ENCODE results near the gene CRADD.

Gene CRADD

DNA sequence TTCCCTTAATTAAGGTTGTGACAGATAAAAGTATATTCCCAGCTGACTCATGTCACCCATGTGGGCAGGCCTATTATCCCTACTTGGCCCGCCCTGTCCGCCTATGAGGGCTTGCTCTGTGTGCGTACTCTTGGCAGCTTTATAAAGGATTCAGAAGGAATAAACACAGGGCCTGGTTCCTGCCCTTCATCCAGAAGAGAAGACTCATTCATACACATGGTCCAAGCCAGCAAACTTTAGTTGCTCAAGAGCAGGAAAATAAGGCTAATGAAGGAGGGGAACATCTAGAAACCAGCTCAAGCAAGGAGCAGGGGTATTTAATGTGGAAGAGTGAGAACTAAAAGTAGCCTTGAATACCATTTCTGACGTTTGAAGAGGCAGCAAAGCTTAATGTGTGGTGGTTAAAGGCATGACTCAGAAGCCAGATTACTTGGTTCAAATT is 141.9 kb downstream of the CRADD start:
- DNase-seq: no peak

DNA sequence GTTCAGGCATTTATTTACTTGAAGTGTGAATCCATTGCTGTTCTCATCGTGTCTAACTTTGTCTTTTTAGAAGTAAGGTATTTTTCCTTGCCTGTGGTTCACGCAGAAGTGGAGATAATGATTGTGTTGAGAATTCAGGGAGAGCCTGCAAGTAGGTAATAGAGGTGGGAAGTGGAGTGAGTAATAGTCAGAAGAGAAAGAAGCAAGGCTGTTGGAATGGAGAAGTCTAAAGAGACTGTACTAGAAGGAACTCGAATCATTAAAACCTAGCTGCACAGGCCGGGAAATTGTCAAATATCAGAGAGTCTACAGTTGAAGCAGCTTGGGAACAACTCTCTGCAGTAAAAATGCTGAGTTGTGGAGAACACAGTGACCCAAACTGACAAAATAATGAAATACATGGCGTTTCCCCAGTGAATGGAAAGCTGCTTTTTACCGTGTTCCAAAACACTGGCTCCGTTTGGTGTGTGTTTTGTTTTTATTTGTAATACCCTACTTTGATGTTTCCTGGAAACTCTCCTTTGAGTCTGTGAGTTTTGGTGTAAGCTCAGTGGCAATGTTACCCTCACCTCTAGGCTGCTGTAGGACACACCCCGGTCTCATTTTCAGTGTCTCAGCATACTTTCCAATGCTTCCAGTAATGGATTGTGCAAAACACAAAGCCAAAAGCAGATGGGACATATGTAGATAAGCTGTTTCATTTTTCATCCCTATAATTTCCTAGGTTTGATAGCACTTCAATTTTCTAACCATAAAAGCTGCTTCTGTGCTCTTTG is 146.6 kb downstream of the CRADD start:
- no peak for DNase-seq

DNA sequence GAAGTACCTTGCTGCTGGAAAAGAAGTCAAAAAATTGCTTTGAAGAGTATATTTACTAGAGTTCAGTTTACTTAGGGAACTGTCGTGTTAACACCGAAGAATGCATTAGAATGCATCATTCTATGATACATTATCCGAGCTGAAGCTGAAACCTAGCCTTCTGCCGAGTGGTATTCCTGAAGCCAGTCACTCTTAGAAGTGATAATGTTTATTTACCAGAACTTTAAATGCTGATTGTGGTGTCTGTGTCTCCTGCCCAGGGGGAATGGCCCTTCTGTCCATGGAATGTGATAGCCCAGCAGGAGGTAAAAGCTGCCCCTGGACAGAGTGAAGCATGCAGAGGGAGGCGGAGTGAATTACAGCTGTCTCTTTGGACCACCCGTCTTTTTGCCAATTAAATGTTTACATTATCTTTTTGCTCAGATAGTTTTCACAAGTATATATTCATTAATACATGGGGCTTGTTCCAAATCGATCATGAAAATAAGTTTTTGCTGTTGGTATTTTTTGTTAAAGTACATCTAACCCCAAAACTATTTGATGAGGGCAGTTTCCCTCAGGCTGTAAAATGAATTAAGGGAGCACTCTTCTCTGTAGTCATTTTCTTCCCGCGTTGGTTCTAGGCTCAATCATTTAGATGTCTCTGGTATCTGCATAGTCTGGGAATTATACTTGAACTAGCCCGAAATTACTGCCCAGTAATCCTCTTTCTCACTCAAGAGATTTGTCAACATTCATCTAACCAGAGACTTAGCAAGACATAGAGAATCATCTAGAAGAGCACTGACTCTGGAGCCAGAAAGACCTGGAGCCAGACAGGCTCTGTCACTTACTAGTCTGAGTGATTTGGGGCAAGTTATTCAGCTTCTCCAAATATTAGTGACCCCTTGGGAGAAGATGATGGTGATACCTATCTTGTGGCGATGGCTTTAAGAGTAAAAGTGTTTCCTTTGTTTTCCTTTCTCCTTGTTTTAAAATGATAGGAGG is 147.6 kb downstream of the CRADD start:
- DNase-seq: no peak

DNA sequence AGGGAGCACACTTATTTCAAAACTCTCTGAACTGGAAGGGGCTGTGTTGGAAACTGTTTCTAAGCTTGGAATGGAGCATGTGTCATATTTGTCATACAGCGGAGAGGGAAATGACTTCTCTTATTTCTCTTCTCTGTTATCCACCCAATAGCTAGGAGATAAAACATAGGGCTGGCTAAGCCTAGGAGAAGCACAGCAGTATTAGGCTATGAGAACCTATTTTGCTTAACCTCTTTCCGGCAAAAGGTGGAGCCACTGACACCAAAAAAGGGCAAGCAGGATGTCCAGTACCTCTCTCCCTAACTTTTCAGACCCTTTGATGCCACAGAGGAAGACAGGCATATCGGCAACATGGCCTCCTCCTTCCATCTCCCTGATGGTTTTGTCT is 148.3 kb downstream of the CRADD start:
- DNase-seq: no peak

DNA sequence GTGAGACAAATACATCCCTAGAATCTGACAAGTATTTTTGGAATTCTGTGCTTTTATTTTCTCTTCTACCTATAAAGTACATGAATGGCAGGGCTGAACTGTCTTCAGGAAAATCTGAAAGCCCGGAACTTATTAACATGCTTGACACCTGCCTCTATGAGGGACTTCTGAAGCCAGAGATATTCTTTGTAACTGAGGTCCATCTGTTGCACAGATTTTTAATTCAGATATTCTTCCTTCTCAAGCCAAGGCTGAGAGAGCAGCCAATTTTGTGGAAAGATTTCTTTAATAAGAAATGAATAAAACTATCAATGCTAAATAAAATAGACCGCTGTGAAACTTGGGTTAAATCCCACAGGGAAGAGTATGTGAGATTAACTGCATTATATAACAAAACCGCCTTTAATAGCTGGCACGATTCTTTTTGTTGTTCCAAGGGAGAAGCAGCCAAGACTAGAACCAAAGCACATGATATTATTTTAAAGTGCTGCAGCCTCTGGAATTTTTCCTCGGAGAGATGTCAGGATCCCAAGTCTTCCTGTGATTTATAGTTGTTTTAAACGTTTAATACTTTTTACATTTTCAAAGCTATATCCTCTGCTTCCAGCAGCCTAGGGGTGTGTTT is 148.9 kb downstream of the CRADD start:
- no peak for DNase-seq

DNA sequence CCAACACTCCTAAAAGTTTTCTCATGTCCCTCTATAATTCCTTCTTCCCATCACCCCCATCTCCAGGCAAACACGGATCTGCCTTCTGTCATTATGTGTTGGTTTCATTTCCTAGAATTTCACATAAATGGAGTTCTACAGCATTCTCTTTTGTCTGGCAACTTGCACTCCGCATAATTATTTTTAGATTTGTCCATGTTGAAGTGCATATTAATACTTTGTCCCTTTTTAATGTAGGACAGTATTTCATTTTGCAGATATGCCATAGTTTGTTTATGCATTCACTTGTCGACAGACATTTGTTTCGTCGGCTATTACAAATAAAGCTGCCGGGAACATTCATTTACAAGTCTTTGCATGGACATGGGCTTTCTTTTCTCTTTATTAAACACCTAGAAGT is 150.0 kb downstream of the CRADD start:
- DNase-seq: no peak

DNA sequence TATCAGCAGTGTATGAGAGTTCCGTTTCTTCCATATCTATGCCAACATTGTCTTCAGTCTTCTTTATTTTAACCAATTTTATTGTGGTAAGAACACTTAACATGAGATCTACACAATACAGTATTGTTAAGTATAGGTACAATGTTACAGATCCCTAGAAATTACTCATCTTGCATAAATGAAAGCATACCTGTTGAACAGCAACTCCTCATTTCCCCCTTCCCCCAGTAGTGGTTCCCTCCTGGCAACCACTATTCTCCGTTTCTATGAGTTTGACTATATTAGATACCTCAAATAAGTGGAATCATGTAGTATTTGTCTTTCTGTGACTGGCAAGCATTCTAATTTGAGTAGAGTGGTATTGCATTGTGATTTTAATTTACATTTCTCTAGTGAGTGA is 150.5 kb downstream of the CRADD start:
- no peak for DNase-seq

DNA sequence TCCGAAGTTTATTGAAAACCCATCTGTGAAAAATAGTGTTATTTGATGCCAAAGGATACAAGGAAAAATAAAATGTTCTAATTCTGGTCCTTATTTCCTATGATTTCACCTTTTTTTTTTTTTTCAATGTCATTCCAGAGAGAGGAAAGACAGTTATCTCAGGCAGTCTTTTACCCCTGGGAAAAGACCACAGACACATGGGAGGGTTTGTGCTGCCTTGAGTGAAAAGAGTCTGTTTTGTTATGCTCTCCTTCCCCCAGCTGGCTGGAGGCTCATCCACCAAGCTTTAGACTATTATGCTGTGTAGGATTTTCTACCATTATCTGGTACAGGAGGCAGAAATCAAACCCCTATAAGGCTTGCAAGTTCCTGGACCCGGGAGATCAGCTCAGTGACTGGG is 151.8 kb downstream of the CRADD start:
- DNase-seq: no peak

DNA sequence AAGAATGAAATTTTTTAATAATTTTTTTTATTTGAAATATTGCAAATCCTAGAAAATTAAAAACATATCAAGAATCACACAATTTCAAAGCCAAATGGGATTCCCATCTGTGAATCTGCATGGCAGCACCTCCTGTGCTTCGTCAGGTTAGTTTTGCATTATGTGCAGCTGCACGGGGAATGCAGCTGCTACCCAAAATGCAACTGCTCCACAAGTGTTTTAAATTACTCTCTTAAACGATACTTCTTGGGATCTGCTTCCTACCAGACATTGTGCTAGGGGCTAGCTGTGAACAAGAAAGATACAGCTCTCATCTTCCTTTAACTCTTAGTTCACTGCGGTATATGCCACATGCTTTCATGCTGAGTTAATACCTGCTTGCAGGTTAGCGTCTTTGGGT is 154.2 kb downstream of the CRADD start:
- no peak for DNase-seq

DNA sequence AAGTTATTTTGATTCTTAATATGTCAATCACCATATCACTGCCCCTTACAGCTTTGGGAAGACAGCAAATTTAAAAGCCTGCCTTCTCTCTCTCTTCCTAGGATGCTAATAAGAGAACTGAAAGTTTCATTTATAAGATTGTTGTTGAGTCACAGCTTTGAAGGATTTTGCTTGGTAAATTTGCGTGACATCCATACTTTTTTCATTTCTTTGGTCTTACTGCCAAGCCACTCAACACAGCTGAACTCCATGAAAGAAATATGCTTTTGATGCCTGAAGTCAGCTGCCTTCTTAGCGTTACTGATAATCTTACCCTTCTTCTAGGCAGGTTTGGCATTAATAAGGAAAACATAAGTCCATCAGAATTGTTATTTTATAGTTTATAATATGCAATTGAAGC is 155.0 kb downstream of the CRADD start:
- no peak for DNase-seq

DNA sequence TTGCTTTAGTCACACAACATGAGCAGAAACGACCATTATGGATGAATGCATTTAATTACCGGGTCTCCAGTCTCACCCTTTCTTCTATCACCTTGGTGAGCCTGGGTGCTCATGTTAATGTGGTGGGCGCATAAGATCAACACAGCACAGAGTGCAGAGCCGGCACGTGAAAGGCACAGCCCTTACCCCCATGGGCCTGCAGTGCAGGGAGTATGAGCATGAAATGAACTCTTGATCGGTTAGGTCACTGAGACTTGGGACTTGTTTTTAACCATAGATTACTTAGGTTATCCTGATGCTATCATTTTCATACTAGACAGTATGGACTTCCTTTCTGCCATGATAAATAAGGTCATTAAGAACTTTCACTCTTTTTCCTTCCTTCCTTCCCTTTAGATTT is 156.8 kb downstream of the CRADD start:
- DNase-seq: no peak

DNA sequence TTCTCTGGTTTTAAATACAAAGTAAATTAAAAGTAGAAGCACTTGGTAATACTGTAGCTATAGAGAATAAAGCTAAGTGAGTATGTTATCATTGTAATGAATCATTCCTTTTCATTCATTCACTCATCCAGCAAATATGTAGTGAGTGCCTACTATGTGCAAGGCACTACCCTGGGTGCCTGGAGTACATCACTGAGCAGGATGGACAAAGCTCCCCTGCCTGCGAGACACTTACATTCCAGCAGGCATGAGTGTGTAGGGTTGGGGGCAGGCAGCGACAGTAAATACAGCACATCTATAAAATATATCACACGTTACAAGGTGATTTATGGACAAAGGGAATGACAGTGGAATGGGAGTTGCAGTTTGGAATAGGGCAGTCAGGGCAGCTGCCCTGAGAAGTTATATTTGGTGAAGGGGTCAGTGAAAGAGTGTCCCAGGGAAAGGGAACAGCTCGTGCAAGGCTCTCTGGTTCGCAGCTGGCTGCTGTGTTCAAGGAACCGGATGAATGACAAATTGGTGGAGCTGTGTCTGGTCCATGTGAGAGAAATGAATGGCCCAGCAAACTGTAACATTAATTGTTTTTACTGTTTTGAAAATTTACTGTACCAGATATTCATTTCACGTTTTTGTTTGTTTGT is 159.6 kb downstream of the CRADD start:
- DNase-seq: no peak

DNA sequence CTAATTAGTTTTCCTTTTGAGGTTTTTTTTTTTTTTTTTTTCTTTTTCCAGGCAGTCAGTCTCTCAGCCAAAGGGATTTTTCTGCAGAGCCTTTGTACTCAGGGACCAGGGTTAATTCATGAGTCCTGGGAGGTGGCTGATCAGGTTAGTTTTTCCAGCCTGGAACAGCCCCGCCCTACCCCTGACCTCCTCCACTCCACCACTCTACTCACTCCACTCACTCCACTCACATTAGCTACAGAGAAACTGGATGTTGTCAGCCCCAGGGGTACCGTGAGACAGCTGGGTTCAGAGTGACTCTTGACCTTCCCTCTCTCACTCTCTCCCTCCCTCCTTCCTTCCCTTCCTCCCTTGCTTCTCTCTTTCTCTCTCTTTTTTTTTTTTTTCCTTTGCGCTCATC is 161.0 kb downstream of the CRADD start:
- no peak for DNase-seq

DNA sequence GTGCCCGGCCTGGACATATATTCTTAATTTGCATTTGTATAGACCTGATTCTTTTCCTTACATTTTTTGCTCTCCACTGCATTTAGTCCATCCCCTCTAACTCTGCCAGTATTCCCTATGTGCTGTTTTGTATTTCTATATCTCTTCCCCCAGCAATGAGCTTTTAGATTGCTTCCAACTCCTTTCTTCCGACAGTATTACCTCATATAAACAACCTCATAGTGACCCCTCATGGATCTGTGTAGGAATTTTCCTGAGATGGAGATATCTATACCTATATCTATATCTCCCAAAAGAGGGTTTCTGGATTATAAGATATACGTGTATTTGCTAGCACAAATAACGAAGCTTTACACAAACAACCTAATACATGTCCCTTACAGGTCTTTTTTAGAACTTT is 161.9 kb downstream of the CRADD start:
- no peak for DNase-seq

DNA sequence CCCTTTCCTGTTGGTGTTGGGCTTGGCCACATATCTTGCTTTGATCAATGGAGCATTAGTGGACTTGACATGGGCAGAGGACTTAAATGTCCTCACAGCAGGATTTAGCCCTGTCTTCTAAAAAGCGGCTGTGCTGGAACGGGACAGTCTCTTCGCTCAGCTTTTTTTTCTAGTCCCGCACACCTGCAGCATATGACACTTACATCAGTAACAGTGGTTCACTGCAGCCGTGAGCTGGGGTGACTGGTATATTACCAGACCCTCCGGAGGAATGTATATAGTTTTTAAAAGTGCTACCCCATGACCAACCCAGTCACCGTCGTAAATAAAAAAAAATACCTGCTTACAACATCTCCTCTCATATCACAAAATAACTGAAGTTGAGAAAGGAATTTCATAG is 164.5 kb downstream of the CRADD start:
- DNase-seq: no peak

DNA sequence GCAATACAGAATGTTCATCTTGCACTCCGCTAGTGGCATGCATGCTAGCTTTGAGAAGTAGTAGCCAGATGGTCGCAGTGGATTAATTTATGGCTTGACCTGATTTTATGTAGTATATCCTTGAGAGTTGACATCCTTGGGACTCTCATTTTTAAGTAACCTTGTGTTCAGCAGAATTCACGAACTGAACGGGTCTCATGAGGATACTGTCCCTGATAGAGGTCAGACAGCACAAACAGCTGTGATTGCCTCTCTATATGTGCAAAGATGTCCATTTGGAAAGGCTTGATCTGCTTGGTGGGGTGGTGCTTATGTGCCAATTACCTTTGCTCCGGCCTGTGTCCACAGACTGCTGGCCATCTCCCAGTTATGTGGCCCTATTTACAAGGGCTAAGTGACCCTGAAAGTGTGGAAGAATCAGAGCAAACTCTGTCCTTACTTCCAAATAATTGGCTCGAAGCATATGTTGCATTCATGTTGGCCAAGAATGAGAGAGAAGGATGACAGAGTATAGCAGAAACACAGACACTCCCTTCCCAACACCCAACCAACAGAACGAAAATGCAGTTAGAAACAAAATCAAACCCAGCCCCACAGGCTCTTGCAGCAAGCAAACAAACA is 167.1 kb downstream of the CRADD start:
- no peak for DNase-seq

DNA sequence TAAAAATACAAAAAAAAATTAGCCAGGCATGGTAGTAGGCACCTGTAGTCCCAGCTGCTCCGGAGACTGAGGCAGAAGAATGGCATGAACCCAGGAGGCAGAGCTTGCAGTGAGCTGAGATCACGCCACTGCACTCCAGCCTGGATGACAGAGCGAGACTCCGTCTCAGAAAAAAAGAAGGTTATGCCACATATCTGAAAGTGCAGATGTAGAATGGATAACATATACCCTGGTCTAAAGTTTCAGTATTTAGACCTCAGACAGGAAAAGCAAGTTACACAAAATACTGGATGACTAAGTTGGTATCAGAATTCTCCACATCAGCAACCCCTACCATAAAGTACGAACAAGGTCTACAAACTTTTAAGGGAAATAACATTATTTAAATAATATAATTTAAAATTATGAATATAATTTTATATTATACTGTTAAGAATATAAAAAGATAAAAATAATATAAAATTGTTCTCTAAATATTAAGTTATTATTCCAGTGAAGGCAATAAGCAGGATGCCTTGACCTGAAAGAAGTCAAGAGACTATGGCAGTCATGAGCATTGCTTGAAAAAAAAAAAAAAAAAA is 169.9 kb downstream of the CRADD start:
- no peak for DNase-seq

DNA sequence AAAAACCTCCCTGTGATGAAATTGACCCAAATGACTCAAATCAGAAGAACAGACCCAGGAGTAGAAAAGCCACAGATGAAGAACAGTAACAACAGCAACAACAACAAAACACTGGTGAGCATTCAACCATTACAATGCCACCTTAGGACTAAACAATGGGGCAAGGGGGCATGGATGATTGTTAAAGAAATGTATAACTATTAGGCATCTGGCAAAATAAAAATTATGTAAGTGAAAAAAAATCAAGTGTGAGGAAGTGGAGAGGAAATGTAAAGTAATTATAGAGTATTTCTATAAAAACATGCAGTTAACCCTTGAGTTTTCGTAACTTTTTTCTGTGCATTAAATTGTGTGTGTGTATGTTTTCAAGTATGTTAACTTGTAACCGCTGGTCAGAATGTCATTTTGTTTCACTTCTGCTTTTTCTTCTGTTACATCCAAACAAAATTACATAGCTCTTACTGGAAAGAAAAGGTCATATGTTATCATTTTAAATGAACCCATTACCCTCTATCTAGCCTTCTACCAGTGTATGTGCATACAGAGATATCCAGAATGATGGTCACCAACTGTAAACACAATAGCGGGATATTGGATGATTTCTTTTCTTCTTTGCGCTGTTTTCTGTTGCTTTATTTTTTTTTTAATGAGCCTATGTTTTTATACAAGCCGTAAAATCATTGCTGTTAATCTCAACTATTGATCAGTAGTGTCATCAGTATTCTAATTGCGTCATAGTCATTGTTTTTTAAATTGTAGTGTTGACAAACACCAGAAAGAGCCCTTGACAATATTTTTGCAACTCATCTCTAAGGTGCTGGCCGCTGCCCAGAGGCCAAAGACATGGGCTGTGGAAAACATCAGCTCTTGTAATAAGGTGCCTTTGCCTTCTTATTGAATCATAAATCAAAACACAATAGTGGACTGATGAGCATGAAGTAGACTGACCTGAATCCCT is 170.6 kb downstream of the CRADD start:
- DNase-seq: no peak

DNA sequence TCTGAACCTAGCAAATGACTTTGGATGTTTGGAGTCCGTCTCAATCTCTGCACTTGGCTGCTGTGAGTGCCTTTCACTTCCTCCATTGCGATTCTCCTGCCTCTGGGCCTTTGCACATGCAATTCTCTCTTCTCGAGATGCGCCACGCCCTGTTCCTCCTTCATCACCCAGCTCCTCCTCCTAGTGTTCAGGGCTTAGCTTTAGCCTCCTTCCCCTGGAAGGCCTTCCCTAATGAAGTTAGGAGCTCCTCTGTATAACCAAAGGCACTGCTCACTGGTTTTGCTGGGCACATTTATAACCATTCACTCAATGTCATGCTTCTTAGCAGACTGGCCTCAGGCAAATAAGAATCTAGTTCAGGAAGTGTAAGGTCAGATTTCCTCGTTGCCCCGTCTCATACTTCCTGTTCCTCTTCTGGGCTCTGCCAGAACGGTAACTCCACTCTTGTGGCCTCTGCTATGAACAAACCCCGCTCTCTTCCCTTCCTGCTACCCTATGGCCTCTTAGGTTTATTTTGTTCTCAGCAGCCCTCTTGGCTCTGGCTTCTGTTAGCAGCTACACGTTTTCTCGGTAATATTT is 171.4 kb downstream of the CRADD start:
- no peak for DNase-seq

DNA sequence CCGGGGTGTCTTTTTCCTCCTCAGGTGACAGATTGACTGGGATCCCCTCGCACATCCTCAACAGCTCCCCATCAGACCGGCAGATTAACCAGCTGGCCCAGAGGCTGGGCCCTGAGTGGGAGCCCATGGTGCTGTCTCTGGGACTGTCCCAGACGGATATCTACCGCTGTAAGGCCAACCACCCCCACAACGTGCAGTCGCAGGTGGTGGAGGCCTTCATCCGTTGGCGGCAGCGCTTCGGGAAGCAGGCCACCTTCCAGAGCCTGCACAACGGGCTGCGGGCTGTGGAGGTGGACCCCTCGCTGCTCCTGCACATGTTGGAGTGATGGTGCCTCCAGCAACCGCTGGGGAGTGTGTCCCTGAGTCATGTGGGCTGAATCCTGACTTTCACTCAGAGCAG is 172.8 kb downstream of the CRADD start:
- DNase-seq: no peak
